Activated CD4-positive, alpha-beta T cell treated with anti-CD3 and anti-CD28 coated beads, Interleukin-2, Interleukin-6, amounts not matched to agents 100 ng/mL and 50 ng/mL, durations not matched to agents 16 hours and 8 hours (primary cell): ENCODE data around the gene EPS8.
"Not testable (repeated sequence)": the region's sequence is repeated elsewhere in the genome, so short reads cannot be mapped to it uniquely, and the experiment has no call there.

Experiments
- DNase-seq: peaks from one replicate; pipeline ENCODE4 v3.0.0-alpha.2; 2020

Gene EPS8

DNA sequence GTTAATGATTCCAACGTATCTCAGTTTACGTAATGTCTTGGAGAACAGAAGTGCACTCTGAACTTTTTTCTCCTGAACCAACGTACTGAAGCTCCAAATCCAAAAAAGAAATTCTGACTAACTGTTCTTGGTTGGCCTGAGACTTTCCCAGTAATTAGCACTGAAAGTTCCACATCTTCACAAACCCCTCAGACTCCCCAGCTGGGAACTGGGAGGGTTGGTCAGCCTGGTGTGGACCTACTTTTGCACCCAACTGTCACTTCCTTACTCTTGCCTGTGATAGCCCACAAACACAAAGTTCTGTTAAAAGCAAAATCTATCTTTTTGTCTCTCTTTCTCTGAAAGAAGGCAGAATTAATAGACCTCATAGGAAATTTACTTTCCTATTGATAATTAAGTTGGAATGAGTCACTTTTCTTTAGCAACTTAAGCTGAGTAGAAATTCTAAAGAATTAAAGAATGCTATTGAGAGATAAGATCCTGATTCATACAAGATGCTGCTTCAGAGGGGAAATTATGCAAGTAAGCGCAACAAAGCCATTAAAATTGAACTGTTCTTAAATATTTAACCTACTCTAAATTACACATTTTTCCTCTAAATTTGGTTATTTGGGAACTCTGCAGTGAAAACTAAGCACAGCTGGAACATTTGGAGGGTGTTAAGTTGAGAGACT, 155.0 kb downstream of the EPS8 start:
- DNase-seq: no peak

DNA sequence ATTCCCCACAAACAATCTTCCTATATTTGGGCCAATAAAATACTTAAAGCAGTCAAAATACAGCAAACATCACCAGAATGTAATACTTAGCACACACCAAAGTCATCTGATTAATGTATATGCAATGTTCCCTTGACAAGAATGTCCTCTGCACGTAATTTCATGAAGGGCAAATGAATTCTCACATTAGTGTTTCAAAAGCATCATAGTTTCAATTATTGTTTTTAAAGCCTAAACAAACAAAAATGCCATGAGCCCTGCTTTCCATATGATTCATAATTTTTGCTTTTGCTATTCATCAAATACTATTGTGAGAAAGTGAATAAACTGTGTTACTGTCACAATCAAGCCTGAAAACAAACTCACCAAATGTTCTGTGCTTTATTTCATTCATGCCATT, 156.0 kb downstream of the EPS8 start:
- no peak for DNase-seq

DNA sequence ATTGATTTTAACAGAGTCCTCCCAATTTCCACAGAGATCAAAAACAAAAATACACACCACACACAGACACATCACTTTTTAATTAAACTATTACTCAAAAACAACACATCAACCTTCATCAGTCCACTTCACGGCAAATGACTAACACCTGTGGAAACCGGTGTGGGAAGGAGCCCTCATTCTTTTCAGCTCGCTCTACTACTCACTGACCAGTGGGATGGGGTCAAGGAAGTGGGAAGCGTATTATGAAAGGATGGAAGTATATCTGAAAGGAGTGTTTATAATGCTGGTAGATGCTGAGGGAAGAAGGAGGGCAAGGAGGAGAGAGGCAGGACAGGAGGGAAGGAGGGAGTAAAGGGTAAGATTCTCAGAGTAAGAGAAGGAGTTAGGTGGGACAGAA, 156.5 kb downstream of the EPS8 start:
- DNase-seq: no peak

DNA sequence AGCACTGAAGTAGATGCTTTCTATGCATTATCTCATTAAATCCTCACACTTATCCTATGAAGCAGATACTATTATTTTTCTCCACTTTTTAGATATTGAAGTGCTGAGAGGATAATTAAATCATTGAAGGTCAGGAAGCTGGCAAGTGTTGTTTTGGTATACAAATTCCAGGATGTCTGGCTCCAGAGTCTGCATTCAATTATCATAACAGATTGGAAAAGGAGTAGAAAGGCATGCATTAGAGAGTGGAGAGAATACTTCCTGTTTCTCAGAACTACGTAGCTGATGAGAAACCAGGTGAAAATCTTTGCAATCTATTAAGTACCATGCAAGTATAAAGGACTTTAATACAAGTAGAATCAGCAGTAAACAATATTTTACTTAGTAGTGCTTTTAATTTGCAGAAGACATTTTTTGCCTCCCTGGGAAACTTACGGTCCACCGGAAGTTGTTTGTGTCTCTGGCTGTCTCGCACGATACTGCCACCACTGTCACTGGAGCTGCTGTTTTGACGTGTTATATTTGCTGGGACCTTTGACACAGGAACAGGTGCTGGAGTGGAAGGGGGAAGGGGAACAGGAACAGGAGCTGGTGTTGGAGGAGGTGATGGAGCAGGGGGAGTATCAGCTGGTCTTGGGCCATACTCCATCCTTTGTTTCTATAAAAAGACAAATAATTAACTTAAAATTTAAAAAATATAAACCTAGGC, 158.0 kb downstream of the EPS8 start:
- DNase-seq: no peak

DNA sequence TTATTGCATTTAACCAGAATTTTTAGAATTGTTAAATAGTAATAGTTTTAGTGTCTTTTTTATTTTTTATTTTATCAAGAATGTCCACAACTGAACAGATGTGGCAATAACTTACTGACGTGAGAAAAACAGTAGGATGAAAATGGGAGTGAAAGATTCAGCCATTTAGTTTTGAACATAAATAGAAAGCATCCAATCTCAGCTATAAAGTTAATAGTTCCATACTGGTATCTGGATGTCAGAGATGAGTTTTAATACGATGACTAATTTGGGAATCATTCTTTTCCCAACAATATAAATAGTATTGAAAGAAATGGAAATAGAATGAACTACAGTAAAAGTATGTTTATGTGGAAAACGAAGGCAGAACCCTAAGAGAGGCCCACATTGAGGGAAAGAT, 159.4 kb downstream of the EPS8 start:
- no peak for DNase-seq

DNA sequence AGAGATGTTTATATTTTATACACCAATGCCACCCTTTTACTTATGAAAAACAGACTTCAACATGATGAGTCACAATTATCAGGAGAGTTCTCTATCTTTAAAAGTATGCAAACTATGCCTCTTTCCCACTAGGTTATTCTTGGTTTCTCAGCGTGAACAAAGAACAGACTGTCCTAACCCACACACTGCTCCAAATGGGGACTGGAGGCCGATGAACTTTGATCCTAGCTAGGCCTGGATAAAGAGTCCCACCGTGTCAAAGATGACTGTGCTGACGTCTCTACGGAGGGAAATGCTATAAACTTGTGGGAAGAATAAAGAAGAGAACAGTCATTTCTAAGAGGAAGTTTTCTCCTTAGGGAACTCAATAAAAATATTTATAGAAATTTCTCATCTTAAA, 160.1 kb downstream of the EPS8 start:
- DNase-seq: no peak

DNA sequence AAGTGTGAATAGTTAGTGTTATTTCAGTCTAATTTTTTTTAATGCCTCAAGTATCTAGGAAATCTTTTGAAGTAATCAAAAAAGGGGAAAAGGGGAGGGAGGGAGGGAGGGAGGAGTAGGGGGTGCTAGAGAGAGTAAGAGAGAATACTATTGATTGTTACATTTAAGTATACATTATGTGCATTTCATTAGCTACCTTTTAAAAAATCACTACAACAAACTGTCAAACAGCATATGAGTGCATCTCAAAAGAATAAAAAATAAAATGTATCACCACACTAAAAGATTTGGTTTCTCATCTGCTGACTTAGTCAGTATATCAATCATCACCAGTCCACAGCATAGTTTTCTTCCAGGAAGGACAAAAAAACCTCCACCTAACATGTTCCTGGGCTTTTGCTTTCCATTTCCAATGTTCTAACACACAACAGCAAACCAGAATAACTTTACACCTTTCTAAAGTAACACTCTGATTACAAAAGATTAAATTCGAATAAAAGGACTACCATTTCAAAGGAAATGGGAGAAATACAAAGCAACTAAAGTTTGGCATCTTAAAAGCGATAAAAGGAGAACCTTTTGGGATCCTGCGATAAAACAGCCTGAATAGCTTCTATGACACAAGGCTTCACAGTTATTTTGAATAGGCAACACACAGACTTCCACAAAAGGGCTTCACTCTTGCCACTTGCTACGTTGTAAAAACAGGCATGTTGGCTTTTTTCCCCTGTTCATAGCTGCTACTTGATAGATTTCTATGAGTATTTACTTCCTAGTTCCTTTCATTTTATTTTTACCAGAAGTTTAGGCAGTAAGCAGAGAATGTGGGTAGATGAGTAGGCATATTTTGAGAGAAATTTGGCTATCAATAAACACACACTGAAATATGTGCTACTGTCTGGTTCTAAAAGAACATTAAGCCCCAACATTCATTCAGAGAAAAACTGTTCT, 160.9 kb downstream of the EPS8 start:
- no peak for DNase-seq

DNA sequence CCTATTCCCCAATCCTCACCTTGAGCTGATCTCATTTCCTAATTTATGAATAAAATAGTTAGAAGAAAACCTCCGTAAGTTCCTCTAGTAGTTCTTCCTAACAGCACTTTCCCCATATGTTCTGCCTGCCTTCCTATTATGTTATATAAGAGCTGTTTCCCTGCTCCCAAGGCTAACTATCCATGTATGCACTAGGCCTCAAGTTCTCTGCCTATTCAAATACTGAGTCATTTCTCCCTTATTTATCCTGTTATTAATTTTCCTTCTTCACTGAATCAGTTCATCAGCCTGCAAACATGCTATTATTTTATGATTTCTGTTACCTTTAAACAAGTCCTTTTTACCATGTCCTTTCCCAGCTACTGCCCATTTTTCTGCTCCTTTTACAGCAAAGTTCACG, 164.1 kb downstream of the EPS8 start:
- DNase-seq: no peak

DNA sequence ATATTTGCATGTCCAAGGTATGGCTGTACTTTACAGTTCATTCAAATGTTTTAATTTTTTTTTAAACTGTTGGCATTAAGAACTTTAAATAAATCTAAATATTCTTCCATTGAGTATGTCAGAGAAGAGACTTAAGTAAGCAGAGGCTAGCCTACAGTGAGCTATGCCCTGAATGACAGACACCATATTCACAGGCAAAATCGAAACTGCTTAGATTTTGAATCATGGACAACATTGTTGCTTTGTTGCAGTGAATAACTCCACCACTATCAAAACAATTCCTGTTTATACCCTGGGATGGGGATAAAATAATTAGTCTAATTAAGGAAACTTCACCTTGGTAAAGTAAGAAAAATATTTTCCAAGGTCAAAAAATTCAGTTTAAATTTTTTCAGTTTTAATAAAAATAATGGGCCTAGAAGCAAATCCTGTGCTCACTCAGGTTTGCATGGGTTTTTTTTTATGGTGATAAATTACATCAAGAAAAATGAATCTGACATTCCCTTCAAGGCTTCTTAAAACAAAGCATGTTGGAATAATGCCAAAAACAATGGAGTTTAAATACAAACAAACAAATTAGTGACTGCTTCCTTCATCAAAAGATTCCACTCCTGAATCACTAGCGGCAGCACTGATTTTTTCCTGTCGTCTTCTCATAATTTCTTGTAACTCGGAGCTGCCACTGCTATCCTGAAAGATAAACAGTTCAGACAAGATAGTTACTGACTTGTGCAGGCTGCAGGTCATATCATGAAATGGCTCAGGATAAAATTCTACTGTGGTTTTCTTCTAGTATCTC, 168.2 kb downstream of the EPS8 start:
- DNase-seq: no peak

DNA sequence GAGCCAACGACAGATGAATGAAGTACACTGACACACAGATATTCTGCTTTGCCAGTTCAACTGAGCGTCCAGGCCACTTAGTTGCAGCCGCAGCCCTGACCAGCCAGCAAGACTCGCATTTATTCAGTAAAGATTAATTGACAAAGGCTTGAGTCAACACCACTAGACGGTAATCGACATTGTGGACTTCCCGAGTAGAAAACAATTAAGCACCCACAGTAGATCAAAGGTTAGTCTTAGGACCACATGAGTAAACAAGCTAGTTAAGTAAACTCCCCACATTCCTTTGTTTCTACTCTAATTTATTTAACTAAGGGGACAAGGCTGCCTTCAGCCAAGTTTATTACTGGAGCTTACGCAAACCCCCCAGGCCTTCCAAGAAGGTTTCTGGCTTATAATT, 172.7 kb downstream of the EPS8 start:
- not testable (repeated sequence) for DNase-seq

DNA sequence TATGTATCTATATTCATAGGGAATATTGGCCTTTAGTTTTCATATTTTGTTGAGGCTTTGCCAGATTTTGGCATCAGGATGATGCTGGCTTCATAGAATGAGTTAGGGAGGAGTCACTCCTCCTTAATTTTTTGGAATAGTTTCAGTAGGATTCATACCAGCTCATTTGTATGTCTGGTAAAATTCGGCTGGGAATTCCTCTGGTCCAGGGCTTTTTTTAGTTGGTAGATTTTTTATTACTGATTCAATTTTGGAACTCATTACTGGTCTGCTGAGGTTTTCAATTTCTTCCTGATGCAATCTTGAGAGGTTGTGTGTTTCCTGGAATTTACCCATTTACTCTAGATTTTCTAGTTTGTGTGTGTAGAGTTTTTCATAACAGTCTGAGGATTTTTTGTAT, 175.2 kb downstream of the EPS8 start:
- no peak for DNase-seq

DNA sequence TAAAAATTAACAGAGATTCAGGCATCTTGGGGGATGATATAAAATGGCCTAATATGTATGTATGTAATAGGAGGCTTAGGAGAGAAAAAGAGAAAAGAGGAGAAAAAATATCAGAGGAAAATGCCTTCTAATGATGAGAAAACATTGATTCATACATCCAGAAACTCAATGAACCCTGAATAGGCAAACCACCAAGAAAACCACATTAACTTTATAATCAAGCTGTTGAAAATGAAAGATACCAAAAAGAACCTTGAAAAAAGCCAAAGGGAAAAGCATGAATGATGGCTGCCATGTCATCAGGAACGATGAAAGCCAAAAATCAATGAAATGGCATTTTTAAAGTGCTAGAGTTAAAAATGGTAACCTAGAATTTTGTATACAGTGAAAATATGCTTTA, 180.2 kb downstream of the EPS8 start:
- no peak for DNase-seq

DNA sequence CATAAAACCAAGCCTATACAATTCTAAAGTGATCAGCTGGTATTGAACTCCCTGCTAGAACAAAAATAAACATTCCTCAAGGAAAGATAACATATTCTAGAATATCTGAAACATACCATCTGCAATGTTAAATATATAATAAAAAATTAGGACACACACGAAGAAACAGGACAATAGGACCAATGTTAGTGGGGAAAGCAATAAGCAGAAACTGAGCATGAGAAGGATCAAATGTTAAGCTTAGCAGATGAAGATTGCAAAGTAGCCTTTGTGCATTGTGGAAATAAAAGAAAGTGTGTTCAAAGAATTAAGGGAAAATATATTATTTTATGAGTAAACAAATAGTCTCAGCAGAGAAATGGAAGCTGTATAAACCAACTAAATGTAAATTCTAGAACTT, 180.8 kb downstream of the EPS8 start:
- no peak for DNase-seq

DNA sequence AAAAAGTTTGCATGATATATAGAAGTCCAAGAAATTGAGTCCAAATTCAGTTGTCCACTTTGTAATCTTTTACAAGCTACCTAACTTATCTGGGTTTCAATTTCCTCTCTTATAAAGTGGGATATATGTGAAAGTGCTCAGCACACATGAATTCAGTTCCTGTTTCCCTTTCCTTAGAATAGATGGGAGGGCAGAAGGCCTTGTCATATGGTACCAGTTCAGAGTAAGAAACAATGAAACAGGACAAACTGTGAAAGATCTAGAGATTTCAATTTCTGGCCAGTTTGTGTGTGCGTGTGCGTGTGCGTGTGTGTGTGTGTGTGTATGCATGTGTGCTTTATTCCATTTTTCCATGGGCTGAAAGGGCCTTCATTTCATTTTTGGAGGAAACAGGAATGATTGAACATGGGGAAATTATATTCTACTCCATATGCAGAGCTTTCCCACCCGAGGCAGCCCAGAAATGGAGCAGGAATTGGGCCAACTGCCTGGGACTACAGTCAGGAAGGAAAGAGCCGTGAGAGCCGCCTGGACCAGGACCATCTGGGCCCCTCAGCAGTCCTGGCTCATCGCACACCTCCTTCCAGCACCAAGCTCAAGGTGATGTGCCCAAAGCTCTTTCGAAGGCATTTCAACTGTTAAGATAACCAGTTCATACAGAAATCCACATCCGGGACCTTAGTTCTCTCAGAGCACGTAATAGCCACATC, 183.2 kb downstream of the EPS8 start:
- DNase-seq: no peak

DNA sequence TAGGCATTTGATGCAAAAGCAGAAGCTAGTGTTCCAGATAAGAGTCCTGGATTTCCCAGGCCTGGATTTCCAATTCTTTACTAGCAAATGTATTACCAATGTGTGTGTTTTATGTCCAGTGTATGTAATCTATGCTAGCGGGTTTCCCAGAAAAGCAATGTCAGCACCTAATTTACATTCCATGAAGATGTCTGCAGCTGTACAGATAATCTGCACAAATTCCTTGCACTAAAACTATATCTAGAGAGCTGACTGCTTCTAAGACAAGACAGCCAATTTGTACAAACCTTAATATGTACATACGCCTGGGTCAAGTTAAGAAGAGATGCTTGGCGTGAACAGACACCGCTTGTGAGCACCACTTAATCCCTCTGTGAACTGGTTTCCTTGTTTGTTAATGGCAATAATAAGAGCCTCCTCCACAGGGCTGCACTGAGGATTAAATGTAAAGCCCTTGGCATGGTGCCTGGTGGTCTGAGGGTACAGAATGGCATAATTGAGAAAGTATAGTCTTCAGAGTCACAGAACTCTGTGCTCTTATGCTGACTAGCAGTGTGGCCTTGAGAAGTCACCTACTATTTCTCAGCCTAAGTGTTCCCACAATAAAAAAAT, 185.6 kb downstream of the EPS8 start:
- DNase-seq: no peak

DNA sequence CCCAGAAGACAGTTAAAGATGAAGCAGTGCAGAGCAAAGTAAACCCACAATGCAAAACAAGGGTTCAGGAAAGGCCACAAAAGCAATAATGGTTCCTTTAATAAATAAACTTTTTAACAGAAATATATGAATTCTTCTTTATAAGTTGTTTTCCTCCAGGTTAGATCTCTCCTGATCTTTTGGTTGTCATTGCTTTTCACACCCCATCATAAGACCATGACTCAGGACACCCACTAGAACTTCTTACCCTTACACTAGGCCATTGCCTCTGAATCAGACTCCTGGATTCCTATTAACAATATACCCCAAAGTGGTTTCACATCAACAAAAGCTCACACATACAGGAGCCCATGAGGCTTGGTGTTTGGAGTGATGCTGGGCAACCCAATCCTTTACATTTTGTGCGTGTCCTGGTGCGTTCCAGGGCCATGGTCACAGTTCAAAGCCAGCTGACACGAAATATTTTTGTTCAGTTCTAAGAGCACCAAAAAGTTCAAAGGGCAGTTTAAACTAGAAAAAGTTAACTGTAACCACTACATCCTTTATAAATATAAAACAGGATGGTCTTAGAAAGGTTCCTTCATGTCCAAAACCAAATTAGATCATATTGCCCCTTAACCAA, 187.0 kb downstream of the EPS8 start:
- no peak for DNase-seq

DNA sequence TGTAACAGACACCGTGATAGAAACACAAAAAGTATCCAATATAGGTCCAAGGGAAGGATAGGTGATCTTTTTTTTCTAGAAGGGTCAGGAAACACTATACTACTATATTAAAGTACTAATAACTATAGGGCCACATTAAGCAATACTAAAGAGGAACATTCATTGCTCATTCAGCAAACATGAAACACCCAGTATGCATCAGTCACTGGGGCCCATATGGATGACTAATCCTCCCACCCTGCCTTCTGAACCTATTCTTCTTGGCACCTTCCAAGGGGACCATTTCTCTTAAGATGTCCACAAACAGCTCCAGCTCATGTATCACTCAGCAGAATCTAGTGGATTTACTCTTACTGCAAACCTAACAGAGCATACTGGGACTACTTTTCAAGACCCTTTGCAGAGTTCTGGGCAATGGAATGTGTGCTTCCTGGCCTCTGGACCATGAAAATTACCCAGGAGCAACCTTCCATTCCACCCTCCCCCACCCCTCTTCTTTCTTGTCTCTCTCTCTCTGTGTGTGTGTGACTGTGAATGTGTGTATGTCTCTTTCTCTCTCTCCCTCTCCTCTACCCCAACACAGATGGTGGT, 187.9 kb downstream of the EPS8 start:
- DNase-seq: no peak

DNA sequence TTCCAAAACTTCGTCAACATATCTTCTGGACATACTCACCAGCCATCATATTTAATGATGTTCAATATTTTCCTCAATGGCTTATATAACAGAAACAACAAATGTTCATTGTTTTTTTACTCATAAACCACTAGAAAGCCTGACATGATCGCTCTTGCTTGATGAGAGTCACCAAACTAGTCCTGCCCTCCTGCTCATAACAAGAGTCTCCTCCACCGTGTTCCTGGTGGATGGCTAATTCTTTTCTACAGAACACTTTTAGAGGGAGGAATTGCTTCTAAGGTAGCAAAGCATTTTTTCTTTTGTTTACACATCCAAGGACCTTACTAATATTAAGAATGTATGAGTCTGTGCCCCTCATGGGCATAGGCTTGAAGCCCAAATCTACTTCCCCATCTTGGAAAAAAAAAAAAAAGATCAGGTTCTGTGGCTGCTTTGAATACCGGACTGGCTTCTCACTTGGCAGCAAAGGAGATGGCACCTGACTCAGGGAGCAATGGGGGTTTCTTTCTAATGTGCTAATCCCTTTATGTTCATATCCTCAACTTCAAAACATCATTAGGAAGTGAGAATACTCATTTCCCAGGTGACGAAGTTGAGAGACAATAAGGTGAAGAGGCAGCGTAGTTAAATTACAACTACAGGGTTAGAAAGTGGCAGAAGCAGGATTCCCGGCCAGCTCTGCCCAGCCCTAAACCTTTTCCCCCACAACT, 188.8 kb downstream of the EPS8 start:
- no peak for DNase-seq

DNA sequence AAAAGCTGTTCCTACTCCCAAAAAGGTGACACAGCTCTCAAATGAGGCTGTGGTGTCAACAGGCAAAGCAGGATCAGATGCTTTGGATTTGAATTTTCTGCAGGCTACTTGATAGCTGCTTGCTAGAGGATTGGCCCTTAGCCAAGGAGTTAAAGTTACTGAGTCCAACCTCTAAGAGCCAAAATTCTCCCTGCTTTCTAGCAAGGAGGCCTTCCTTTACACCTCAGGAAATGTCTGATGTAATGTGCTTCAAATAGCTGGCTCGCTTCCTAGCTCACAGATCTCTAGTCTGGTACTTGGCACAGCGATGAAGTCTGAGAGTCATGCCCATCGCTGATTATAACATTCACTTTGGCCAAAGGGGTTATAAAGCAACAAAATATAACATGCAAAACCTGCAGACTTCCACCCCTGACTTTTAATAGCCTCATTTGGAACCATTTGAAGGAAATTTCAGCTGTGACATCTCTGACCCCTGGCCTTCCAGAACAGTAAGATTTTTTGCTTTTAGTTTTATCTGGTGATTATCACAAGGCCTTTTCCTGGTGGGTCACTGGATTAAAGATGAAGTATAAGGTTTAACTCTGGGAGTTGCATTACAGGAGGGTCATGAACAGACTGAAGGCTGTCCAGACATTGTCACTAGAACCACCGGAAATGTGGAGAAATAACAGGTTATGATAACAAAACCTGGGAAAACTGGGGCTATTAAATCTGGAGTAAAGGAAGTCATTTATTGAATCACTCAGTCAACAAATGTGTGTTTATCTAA, 189.7 kb downstream of the EPS8 start:
- no peak for DNase-seq
